ENCODE results near the gene RAD51B. TPM values are rescaled to one million over a fixed set of nuclear protein-coding genes. Genes with fewer than 3 reads are reported as not detected.
"Not testable (repeated sequence)": the region's sequence is repeated elsewhere in the genome, so short reads cannot be mapped to it uniquely, and the experiment has no call there.

RAD51B gene
- total RNA-seq, 1 donor from 2014 or later: 16.7 TPM

DNA sequence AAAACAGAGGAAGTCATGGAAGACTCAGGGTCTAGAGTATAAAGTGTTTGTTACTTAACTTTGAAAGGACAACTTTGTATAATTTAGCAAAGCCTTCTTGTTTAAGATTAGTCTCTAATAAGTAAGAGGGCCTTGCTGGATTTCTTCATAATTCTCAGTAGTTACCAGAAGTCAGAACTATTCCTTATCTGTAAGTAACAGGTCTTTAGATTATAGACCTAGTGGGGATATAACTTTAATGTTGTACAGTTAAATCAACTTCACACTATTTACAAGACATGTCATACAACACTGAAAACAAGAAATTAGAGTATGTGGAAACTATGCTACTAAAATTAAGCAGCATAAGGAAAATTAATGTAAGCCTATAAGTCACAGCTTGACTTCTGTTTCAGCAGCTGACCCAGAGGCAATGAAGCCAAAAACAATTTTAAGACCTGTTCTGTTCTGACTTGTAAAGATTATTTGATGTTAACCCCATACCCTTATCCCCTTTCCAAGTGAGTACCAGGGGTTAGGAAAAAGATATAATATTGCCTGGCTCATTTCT, 398.3 kb downstream of the RAD51B start:
- TF ChIP-seq, protein P1, sequence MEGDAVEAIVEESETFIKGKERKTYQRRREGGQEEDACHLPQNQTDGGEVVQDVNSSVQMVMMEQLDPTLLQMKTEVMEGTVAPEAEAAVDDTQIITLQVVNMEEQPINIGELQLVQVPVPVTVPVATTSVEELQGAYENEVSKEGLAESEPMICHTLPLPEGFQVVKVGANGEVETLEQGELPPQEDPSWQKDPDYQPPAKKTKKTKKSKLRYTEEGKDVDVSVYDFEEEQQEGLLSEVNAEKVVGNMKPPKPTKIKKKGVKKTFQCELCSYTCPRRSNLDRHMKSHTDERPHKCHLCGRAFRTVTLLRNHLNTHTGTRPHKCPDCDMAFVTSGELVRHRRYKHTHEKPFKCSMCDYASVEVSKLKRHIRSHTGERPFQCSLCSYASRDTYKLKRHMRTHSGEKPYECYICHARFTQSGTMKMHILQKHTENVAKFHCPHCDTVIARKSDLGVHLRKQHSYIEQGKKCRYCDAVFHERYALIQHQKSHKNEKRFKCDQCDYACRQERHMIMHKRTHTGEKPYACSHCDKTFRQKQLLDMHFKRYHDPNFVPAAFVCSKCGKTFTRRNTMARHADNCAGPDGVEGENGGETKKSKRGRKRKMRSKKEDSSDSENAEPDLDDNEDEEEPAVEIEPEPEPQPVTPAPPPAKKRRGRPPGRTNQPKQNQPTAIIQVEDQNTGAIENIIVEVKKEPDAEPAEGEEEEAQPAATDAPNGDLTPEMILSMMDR (conservative IDR thresholded peaks at IDR 0.05): no peak
- Mint-ChIP-seq H3K27me3 (ENCODE audit: low read depth) (no peaks in the 10 kb centered on the region), H3K4me3 (no peak overlapping the region), H3K9me3 (peaks cover 3% of the 10 kb centered on the region), H3K36me3 (ENCODE audit: low read depth) (no peaks in the 10 kb centered on the region), H3K4me1 (no peaks in the 10 kb centered on the region), H3K27ac (ENCODE audit: unreplicated experiment) (no peak overlapping the region)
- no peak for DNase-seq (ENCODE audit: low read depth, low spot score)

DNA sequence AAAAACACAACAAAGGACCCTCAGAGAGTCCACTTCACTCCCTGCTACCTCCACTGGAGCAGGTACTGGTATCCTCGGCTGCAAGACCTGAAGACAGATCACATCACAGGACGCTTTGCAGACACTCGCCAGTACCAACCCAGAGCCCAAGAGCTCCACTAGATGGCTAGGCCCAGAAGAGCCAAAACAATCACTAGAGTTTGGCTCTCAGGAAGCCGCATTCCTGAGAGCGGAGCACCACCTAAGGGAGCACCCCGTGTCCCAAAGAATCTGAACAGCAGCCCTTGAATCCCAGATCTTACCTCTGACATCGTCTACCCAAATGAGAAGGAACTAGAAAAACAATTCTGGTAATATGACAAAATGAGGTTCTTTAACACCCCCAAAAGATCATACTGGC, 399.8 kb downstream of the RAD51B start:
- Mint-ChIP-seq H3K36me3 (ENCODE audit: low read depth) (no peaks in the 10 kb centered on the region), H3K4me3 (no peak overlapping the region), H3K27me3 (ENCODE audit: low read depth) (no peaks in the 10 kb centered on the region), H3K27ac (ENCODE audit: unreplicated experiment) (no peak overlapping the region), H3K4me1 (no peaks in the 10 kb centered on the region), H3K9me3 (peaks cover 3% of the 10 kb centered on the region)
- DNase-seq (ENCODE audit: low read depth, low spot score): no peak
- TF ChIP-seq, protein P1 (conservative IDR thresholded peaks at IDR 0.05): no peak

DNA sequence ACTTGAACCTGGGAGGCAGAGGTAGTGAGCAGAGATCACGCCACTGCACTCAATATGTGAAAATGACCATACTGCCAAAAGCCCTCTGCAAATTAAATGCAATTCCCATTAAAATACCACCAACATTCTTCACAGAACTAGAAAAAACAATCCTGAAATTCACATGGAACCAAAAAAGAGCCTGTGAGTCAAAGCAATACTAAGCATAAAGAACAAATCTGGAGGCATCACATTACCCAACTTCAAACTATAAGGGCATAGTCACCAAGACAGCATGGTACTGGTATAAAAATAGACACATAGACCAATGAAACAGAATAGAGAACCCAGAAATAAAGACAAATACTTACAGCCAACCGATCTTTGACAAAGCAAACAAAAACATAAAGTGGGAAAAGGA, 401.5 kb downstream of the RAD51B start:
- not testable (repeated sequence) for H3K36me3 Mint-ChIP-seq (ENCODE audit: low read depth); H3K9me3 Mint-ChIP-seq; H3K4me1 Mint-ChIP-seq; H3K4me3 Mint-ChIP-seq; H3K27me3 Mint-ChIP-seq (ENCODE audit: low read depth); H3K27ac Mint-ChIP-seq (ENCODE audit: unreplicated experiment); DNase-seq (ENCODE audit: low read depth, low spot score)

DNA sequence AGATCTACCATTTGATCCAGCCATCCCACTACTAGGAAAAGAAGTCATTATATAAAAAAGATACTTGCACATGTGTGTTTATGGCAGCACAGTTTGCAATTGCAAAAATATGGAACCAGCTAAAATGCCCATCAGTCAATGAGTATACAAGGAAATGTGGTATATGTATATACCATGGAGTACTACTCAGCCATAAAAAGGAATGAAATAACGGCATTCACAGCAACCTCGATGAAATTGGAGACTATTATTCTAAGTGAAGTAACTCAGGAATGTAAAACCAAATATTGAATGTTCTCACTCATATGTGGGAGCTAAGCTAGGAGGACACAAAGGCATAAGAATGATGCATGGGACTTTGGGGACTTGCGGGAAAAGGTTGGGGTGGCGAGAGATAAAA, 402.6 kb downstream of the RAD51B start:
- peaks cover 7% of the 10 kb centered on the region for H3K9me3 Mint-ChIP-seq

DNA sequence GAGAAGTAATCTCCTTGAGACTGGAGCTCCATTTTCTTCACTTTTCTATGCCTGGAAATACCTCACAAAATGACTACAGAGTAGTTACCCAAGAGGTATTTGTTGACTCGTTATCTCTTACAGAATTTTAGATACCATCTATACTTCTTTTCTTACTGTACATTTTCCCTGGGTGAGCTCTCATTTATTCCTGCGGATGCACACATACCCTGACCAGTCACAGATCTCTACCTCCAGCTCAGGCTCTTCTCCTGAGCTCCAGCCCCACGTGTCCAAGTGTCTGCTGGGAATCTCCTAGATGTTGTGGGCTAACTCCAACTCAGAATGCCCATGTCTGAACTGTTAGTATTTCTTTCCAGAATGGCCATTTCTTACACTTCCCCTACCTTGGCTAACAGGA, 403.1 kb downstream of the RAD51B start:
- Mint-ChIP-seq H3K27me3 (ENCODE audit: low read depth) (no peaks in the 10 kb centered on the region), H3K9me3 (peaks cover 7% of the 10 kb centered on the region), H3K27ac (ENCODE audit: unreplicated experiment) (no peak overlapping the region), H3K36me3 (ENCODE audit: low read depth) (no peaks in the 10 kb centered on the region), H3K4me1 (no peaks in the 10 kb centered on the region), H3K4me3 (no peak overlapping the region)
- TF ChIP-seq, protein P1 (conservative IDR thresholded peaks at IDR 0.05): no peak
- no peak for DNase-seq (ENCODE audit: low read depth, low spot score)

More for the DNA sequence above, 402.6 kb downstream of the RAD51B start:
- Mint-ChIP-seq H3K27me3 (ENCODE audit: low read depth) (no peaks in the 10 kb centered on the region), H3K4me1 (no peaks in the 10 kb centered on the region), H3K27ac (ENCODE audit: unreplicated experiment) (no peak overlapping the region), H3K4me3 (no peak overlapping the region), H3K36me3 (ENCODE audit: low read depth) (no peaks in the 10 kb centered on the region)
- TF ChIP-seq, protein P1 (conservative IDR thresholded peaks at IDR 0.05): no peak
- DNase-seq (ENCODE audit: low read depth, low spot score): no peak

DNA sequence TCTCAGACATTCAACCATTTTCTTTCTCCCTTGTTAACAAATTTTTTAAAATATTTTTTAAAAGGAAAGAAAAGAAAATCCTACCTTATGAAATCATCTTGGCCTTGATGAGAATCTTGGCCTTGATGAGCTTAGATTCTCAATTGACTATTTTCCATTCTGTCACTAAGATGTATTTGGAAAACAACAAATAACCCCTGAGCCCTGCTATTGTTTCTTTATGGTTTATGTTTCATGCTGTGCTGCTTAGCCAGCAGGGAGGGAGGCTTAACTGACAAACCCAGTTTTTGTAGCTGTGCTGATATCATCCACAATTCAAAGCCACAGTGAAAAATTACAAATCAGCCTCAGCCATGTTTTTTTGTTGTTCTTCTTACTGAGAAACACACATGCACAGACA, 404.1 kb downstream of the RAD51B start:
- peak overlapping the region; percentile 73 for H3K27ac Mint-ChIP-seq (ENCODE audit: unreplicated experiment)
- no peak overlapping the region for H3K4me3 Mint-ChIP-seq
- H3K4me1 Mint-ChIP-seq: no peaks in the 10 kb centered on the region
- H3K36me3 Mint-ChIP-seq (ENCODE audit: low read depth): no peaks in the 10 kb centered on the region
- no peak for DNase-seq (ENCODE audit: low read depth, low spot score)
- TF ChIP-seq, protein P1 (conservative IDR thresholded peaks at IDR 0.05): no peak
- H3K9me3 Mint-ChIP-seq: peaks cover 7% of the 10 kb centered on the region
- H3K27me3 Mint-ChIP-seq (ENCODE audit: low read depth): no peaks in the 10 kb centered on the region
